Measurements from ENCODE around the gene MICAL2.
A peak's percentile ranks its signal among the peaks of the same experiment; 100 is the strongest.

MICAL2 gene

DNA sequence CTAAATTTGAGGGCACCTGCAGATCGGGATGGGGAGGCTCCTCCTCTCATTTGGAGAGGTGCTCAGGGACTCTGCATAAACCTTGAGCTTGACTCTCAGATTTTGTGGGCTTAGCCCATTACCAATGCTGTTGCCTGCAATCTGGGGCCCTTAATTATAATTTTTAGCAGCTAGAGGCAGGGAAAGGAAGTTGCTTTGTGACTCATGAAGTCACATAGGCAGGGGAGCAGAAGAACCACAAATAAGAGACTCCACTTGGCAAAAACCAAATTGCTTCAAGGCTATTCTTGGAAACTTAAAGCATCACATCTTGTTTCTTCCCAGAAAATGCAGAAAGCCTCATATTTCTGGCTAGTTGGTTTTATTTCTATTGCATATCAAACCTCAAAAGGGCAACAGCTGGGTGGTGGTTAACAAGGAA, 46.9 kb downstream of the MICAL2 start:
- no peak for DNase-seq

DNA sequence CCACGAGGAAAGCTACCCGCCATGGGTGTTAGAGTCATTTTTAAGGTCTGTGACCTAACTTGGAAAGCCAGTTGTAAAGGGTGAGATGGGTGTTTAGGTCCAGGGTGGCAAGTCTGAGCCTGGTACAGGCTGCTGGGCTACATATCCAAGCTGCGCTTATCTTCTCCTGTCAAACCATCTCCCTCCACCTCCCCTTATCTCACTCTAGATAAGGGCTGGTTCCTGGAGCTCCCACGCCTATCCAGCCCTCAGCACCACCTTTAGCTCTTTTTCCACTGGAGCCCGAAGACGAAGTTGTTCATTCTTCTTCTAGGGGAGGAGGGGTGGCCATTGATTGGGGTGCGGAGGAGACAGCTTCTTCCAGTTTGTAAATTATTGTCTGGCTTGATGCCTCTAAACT, 48.5 kb downstream of the MICAL2 start:
- DNase-seq: no peak

DNA sequence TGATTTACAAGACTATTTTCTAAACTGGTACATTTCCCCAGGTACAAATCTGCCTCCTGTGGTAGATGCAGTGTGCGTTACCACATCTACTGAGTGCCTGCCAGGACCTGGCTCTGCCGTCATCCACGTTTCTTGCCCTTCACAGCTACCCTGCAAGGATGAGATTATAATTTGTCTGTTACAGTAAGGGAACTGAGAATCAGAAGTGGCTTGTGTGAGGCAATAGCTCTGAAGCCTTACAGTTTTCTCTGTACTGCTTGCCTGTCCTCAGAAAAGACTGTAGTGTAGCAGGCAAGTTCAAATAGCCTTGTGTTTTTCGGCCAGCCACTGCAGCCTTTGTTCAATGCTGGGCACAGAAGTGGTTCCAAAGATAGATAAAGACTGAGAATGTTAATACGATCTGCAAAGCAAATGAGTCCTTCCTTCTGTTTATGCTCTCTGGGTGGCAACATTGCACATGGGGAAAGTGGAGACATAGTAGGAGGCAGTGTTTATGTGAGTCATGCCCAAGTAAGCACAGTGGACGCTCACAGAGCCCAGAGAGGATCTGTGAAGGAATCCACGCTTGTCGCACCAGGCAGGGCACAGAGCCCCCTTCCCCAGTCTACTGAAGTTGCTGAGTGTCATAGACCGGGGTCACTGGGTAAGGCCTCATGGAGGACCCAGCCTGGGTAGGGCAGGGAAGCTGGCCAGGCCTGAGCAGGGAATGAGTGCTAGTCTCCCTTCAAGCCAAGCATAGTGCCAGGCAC, 49.1 kb downstream of the MICAL2 start:
- DNase-seq: no peak

DNA sequence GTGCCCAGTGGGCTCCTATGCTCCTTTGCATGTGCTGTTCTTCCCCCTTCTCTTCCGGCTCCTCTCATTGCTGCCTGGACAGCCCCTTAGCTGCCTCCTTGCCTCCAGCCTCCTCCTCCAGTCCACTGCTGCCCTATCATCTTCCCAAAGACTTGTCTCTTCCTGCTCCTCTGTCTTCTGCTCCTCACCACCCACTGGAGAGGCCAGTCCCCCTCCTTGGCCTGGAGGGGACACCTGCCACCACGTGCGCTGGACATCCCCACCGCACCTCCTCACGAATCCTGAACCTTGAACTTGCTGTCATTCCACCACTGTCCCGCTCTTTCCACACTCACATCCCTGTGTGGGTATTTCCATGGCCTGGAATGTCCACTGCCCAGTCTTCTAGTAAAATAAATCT, 49.8 kb downstream of the MICAL2 start:
- DNase-seq: no peak

DNA sequence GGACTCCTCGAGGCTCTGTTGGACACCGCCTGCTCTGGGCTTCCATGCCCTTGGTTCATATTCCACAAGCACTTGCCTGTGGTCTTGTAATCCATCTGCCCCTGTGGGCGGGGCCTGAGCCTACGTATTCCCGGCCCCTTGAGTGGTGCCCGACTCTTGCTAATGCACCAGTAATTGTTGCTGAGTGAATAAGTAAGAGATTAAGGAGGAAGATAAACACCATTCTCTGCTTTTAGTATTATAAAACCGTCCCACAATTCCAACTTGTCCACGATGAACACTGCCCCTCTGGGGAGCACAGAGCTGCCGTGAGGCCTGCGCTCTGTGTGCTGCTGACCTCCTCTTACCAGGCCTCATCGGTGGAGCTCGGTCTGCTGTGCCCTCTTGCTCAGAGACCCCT, 50.3 kb downstream of the MICAL2 start:
- peak; percentile 69 for DNase-seq

DNA sequence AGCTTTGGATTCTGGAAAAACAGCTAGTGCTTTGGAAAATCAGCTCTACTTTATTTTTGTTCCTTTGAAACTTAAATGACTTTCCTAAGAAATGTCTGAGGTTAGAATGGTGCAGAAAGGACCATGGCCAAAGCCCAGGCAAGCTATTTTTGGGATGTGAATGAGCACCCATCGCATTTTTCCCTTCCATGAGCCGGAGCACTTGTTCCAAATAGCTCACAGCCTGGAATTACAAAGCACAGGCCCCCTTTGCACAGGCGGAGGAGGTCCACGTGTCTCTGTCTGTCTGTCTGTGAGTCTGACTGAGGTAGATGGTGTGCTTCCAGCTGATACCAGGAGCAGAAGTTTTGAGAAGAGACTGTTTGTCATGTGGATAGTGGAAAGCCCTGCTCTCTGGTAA, 50.7 kb downstream of the MICAL2 start:
- no peak for DNase-seq

DNA sequence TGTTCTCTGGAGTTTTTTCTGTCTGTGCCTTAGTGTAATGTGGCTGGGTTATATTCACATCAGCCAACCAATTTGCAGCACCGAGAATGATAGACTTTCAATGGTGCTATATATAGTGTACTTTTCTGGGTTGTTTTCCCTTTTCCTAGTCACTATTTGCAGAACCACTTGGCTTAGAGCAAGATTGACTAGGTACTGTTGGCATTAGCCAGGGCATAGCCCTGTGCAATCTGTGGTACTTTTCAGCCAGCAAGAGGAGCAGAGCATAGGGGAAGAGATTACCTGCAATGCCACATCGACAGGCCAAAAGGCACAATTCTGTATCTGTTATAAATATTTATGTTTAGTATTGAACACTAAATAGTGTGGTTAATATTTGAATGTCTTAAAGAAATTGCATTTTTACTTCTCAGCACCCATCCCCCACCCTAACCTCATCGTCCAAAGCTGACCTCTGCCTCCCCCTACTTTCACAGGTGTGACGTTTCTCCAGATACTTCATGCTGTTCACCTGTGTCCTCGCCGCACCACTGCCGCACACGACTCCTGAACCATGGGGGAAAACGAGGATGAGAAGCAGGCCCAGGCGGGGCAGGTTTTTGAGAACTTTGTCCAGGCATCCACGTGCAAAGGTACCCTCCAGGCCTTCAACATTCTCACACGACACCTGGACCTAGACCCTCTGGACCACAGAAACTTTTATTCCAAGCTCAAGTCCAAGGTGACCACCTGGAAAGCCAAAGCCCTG, 51.4 kb downstream of the MICAL2 start:
- no peak for DNase-seq

DNA sequence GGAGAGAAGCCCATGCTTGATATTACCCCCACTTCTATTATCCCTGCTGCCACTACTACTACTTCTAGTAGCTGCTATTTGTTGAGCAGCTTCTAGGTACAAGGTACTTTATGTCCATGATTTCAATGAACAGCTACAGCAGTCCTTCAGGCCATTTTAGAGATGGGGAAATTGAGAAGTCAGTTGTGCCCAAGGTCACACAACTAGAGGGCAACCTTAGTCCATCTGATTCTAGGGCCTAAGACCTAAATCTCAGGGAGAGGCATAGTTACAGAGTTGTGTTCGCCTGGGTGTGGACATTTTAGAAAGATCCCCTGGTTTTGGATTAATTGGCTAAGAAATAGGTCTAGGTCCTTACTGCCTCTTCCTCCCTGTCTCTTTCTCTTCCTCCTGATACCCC, 52.3 kb downstream of the MICAL2 start:
- DNase-seq: no peak

DNA sequence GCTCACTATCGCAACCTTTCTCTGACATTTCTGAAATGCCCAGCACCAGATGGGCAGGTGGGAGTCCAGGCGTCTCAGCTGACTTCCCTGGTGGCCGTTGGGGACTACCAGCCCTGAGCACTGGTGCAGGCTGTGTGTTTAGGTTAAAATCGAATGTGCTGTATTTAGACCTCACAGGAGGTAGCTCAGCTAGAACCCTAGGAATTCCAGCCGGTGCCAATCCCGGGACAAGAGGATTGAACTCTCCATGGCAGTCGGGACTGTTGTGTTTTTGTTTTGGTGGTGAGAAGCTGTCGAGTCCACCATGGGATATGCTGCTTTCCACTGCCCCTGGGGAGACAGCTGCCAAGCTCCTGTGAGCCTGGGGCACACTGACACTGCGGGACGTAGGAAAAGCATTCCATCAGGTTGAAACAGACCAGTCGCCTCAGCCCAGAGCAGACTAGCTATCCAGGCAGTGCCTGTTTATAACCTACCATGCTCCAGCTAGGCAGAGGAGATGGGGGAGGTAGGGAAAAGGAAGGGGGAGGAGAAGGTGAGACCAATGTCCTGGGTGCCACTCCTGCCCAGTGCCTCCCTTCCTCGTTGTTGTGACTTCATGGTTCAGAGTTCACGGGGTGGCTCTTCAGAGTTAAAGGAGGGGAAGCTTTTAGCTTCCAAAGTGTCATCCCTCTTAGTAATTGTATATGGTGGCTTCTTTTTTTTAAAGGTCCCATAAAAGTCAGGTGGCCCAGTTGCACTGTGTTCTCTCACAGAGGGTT, 53.0 kb downstream of the MICAL2 start:
- no peak for DNase-seq

DNA sequence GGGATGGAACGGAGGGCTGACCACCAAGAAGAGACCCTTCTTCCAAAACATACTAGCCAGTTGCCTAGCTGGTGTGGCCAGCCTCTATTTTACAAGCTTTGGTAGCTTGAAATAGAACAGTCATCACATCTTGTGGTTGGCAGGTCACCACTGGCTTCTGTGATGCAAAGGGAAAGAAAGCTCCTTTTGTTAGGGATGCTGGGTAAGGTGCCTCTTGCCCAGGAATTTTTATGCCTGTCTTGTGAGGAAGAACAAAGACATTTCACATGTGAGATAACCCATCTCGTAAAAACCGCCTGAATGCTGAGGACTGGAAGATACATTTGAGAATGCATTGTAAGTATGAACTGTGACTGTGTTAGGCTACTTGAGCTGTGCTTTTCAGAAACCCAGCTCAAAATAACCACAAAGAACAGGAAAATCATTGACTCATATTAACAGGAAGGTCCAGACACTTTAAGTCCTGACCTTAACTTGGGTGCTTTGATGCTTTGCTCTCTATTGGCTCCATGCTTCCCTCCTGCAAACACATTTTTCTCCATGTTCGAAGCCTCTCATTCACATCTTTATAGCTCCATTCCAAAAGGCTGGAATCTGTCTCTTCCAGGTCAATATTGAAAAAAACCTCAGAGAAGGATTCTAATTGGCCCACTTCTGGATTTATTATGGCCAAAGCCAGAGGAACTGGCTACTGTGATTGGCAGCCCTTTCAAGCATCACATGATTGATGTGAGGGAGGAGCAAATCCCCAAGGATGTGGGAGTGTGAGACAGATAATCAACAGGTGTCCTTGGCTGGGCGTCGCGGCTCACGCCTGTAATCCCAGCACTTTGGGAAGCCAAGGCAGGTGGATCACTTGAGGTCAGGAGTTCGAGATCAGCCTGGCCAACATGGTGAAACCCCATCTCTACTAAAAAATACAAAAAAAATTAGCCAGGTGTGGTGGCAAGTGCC, 53.9 kb downstream of the MICAL2 start:
- DNase-seq: no peak

DNA sequence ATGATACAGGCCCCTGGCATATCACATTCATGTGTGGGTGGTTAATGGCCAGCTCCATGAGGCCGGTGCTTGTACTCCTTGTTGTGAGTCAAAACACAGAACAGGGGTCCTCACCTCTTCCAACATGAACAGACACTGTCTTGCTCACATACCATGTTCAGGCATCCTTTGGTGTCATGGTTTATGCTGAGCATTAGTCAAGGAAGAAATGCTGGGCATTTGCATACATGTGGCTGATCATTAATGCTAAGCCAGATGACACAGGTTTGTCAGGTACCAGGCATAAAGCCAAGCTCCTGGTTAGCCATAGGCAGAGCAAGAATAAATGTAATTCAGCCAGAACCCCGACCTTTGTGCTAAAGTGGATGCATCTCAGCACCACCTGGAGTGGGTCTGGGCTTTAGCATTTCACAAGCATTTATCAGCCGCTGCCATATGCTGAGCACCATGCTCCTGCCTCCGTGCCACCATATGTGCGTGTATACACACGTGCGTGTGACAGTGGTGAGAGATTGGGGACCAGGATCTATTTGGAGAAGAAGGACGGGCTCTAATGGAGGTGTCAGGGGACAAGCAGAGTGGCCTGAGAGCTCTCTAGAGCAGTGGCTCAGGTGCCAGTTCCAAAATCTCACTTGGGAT, 55.0 kb downstream of the MICAL2 start:
- no peak for DNase-seq

DNA sequence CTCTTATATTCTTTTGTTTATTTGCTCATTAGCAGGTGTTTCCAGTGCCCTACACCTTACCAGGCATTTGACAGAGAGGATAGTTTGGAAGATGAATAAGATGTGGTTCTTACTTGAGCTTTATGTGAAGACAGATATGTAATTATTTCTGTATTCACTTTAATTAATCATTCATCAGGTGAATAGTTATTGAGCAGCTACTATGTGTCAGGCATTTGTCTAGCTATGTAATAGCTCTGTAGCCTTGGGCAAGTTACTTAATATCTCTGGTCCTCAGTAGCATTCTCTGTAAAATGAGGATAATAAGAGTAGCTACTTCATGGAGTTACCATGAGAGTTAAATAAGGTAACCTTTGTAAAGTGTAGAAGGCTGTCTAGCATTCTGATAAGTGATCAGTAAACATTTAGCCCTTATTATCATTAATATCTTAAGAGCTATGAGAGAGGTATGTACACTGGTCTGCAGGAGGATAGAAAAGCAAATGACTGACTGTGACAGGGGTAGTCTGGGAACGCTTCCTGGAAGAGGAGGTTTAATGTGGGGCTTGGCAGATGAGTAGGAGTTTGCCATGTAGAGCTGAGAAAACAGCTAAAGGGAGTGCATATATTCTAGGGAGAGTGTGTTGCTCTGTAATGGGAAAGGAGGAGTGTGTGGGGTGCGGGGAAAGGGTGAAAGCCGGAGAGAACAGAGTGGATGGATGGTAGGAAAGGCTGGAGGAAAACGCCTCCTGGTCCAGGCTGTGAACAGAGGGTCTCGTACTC, 56.1 kb downstream of the MICAL2 start:
- no peak for DNase-seq

DNA sequence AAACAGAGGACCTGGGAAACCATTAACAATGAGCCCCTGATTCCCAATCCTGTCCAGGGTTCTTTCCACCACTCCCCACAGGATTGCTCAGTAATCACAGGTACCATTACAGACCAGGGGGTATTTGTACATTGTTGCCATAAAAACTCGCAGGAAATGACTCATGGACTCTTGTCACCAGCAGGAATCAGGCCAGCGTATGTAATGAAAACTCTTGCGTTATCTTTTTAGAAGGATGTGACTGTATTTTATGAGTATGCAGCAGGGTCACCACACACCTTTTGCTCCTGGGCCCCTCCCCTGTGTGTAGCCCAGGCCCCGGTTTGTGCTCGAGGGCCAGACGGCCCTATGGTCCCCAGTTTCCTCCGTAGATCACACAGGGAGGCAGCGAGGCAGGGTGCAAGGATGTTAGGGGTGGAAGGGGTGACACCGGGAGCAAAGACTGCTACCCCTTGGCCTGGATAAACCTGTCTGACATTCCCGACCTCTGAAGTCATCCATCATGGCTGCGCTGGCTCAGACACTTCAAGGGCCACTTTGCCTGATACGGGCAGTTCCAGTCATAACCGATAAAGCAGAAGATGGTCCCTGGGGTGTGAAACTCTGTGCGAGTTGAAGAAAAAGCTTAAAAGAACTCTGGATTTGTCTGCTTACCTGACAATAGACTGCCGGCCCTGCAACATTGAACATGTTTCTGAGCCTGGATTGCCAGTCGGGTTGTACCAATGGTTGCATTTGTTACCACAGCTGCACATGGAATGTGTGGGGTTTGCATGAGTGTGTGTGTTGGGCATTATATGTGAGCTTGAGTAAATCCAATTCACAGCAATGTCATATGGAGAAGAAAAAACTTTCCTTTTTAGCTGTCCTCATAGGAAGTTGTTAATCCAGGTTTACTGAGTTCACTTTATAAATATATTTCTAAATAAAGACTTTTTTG, 56.9 kb downstream of the MICAL2 start:
- no peak for DNase-seq

DNA sequence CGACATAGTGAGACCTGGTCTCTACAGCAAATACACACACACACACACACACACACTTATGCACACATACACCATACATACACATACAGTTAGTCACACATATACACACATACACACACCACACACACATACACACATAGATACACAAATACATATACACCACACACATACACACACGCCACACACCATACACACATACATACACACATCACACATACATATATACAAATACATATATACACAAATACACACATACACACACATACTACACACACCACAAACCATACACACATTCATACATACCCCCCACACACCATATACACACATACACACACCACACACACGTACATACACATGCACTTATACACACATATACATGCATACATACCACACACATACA, 57.7 kb downstream of the MICAL2 start:
- no peak for DNase-seq

DNA sequence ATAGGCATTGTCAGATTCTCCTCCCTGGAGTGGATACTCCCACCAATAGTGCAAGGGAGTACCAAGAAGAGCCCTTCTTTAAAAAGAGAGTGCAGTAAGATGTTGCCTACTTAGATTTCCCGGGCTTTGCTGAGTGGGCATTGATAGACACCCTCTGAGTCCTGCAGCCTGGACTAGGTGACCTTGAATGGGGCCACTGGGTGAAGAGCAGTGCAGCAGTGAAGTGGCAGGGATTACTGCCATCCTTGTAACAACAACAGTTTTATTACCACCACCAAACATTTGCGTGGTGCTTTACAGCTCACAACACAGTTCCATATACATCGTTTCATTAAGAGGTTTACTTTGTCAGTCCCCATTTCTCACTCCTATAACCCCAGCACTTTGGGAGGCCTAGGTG, 59.4 kb downstream of the MICAL2 start:
- DNase-seq: no peak

DNA sequence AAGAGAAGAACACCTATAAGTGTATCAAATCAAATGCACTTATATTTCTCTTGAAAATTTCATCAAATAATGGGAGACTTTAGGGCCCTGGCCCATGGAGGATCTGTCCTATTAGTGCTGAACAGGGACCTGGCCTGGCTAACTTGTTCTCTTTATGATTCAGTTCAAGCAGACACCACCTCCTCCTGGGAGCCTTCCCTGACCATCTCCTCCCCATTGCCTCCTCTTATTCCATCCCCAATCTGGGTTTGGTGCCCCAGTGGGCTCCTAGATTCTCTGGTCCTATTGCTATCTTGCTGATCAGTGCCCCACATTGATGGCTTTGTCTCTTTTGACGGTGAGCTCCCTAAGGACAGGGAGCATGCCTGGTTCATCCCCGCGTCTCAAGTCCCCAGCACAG, 60.1 kb downstream of the MICAL2 start:
- no peak for DNase-seq

DNA sequence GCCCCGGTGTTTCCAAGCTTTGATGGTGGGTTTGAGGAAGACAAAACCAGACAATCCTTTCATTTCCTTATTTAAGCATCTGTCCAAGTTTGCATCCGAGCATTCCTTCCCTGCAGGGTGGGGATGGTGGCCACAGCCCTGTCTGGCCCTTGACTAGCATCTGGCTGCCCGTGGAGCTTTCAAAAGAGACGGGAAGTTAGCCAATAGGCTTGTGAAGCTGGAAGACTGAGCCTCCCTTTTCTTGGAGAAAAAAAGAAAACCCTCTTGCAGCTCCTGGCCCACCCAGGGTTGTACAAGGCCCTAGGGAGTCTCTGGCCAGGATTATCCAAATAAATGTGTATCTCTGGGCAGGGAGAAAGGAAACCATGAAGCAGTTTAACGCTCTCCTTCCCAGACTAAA, 60.6 kb downstream of the MICAL2 start:
- no peak for DNase-seq

DNA sequence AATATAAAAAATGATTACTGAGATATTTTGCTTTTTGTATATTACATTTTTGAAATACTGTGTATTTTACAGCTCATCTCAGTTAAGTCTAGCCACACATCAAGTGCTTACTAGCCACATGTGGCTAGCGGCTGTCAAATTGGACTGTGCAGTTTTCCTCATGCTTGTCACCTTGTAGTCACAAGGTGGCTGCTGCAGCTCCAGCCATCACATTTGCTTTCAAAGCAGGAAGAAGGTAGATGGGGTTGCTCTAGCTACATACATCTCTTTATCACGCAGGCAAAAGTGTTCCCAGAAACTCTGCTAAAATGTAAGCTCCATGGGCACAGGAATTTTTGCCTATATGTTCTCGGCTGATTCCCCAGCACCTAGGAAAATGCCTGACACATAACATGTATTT, 61.5 kb downstream of the MICAL2 start:
- no peak for DNase-seq

DNA sequence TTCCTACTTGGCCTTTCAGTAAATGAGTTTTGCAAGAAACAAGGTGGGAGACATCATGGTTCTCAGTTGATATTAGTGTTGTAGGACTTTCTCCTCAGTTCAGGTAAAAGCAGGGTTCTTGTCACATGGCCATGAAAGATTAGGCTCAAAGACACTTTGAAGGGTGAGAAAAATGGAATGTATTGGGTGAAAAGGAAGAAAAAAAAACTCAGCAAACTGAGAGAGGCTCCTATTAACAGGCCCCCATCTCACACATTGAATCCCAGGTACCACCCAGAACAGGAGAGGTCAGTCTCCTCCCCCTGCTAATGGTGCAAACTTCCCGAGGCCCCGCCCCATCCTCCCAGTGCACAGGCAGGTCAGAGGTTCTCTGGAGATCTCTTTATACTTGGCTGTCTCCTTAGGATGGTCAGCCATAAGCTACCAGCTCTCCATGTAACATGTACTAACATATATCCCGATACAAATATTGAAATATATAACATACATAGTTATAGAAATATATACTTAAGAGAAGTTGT, 62.2 kb downstream of the MICAL2 start:
- DNase-seq: no peak

DNA sequence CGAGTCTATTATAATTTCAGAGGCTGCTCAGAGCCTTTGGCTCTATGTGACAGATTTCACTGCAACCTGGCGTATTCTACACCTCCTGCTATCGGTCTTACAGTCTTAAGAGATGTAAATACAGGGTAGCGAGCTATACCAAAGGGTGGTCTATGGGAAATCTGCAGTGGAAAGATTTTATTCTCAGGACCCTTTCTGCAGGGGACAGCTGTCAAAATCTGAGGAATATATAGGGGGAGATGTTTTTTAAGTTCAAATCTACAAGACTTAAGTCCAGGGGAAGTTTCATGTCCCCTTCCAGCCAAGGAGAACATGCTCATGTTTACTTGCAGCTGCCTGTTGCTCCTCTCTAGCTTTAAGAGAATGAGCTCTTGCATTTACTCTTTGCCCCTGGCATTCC, 62.7 kb downstream of the MICAL2 start:
- no peak for DNase-seq

Measured in NCI-H1436 treated with DMSO at 0.1 percent for 48 hours (cell line).